NCI-H1092 treated with DMSO at 0.1 percent for 48 hours (cell line): ENCODE results near the gene ZNF358.

Experiments
- DNase-seq: peaks from one replicate; lab custom pipeline; 2025; lab: John Stamatoyannopoulos, UW

The ZNF358 gene

GRCh38 chr19:7520131-7521051 lies 4.5 kb downstream of the ZNF358 start:
- DNase-seq = no peak

- DNase-seq = no peak
Observed at GRCh38 chr19:7521551-7522071, 5.7 kb downstream of the ZNF358 start.

- peak; percentile 95 for DNase-seq
Observed at GRCh38 chr19:7522072-7522922, 6.4 kb downstream of the ZNF358 start, which contains the start of gene MCOLN1. Gene MCOLN1 (plus strand): TSS chr19:7522624. CDS start chr19:7522751, 127 bp downstream.

GRCh38 chr19:7522923-7523667 lies 7.2 kb downstream of the ZNF358 start:
- DNase-seq = no peak

GRCh38 chr19:7524523-7524922 lies 8.6 kb downstream of the ZNF358 start:
- DNase-seq = no peak

GRCh38 chr19:7524992-7525739 lies 9.3 kb downstream of the ZNF358 start:
- DNase-seq = no peak

- DNase-seq = no peak
Observed at GRCh38 chr19:7526059-7526929, 10.4 kb downstream of the ZNF358 start.

GRCh38 chr19:7527516-7528191 lies 11.8 kb downstream of the ZNF358 start:
- no peak for DNase-seq

- DNase-seq = no peak
Observed at GRCh38 chr19:7528192-7528519, 12.3 kb downstream of the ZNF358 start.

GRCh38 chr19:7528522-7529245 lies 12.8 kb downstream of the ZNF358 start:
- DNase-seq = no peak

GRCh38 chr19:7529246-7529600 lies 13.3 kb downstream of the ZNF358 start:
- no peak for DNase-seq

GRCh38 chr19:7529610-7530490 lies 13.9 kb downstream of the ZNF358 start:
- DNase-seq = no peak

- no peak for DNase-seq
Observed at GRCh38 chr19:7533281-7533885, 17.5 kb downstream of the ZNF358 start.

GRCh38 chr19:7533925-7534480 lies 18.1 kb downstream of the ZNF358 start:
- peak; percentile 73 for DNase-seq

- DNase-seq = peak; percentile 38
Observed at GRCh38 chr19:7534531-7535046, 18.7 kb downstream of the ZNF358 start.

- peak; percentile 93 for DNase-seq
Observed at GRCh38 chr19:7535047-7535997, 19.4 kb downstream of the ZNF358 start, which contains the start of gene PNPLA6. Gene PNPLA6 (plus strand): TSS chr19:7535717. CDS start chr19:7535789, 72 bp downstream.
